Fibroblast of skin of left biceps (primary cell): ENCODE measurements around the gene MAP4.
"Not testable (repeated sequence)": the region's sequence is repeated elsewhere in the genome, so short reads cannot be mapped to it uniquely, and the experiment has no call there.

Experiments
- DNase-seq, 2 experiments: peaks; one replicate each; pipeline ENCODE4 v3.0.0-alpha.2; 2013; ENCODE audit warnings: low read depth in 2 of 2

MAP4 gene

DNA sequence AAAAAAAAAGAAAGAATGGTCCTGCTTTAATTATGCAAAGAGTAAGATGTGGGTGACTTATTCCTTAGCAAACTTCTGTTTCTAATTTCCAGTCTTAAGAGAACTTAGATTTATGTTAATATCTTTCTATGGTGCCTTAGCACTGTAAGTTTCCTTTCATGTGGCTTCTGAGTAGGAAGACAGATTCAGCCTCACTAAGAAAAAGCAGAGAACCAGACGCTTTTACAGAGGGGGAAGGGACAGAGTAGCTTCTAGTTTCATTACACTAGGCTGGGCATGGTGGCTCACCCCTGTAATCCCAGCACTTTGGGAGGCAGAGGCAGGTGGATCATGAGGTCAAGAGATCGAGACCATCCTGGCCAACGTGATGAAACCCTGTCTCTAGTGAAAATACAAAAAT is 118.3 kb downstream of the MAP4 start:
- DNase-seq, result no peak

GRCh38 chr3:47896736-47897135 is 119.5 kb downstream of the MAP4 start:
- no peak for DNase-seq

GRCh38 chr3:47895241-47895640 is 121.0 kb downstream of the MAP4 start:
- no peak for DNase-seq

DNA sequence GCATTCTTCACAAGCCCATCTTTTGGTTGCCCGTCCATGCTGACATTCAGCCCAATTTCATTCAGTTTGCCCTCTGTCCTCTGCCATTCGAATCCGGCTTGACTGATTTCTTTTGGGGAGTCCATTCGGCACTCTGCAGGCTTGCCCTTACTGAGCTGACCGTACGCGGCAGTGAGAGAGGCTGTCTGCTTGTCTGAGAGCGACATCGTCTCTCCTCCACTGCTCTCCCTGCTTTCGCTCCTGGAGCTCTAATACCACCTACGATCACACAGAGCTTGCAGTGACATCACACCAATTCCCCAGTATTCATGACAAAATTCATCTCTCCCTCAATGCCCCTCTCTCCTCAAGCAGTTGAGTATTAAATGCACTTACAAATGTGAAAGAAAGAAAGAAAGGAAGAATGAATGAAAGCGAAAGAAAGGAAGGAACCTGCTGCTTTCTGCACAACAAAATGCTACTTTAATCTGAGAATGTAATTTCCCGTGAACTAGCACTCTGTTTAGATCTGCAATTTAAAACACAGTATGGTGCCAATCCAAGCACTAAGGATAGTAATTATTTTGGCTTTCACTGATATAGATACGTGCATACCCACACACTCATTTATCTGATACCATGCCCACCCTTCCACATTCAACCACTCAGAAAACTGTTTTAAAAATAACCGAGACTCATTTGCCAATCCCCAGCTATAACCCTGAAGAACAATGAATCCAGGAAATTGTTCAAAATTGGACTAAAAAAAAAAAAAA is 123.8 kb downstream of the MAP4 start:
- no peak for DNase-seq

DNA sequence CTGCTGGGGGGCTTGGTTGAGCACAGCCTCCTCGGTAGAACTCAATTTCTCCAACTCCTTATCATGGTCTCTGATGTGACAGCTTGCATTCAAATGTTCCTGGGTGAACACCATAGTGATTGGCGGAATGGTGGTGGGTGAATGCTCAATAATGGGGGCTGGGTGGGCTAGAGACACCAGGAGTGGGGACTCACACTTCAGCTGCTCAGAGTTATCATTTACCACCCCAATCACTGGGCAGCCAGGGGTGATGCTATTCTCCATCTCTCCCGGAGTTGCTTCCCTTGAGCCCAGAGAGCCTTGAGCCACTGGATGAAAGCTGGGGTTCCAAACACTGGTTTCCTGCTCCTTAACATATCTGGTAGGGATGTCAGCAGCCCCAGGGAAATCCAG is 124.6 kb downstream of the MAP4 start:
- no peak for DNase-seq

- DNase-seq, result no peak
Measured at GRCh38 chr3:47890828-47891612, 125.2 kb downstream of the MAP4 start.

DNA sequence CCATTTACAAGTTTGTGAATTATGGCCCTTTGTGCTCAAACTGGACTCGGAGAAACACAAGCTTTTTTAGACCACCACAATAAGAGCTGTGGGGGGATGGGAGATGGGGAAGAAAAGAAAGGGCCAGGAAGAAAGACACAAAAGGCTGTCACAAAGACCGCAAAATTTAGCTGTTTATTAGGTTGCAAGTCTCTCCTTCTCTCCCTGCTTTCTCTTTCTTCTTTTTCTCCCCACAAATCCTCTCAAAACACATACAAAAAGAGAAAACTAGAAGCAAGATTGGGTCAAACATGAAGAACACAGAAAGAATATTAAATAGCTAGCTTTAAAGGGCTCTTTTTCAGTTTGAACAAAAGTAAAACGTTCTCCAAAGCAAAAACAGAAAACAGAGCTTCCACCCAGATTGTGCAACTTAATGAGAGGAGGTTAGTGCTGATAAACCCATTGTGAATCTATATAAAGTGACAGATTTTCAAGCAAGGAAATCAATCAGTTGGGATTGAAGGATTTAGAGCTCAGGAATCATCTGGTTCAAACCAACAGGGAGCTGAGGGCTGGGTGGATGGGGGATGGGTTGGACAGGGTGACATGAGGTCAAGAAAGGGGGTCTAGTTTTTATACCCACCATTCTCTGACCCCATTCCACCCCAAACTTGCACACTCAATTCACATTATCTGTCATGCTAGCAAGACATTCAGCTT is 125.9 kb downstream of the MAP4 start:
- DNase-seq, result no peak

- DNase-seq, result no peak
Measured at GRCh38 chr3:47888986-47889757, 127.0 kb downstream of the MAP4 start.

DNA sequence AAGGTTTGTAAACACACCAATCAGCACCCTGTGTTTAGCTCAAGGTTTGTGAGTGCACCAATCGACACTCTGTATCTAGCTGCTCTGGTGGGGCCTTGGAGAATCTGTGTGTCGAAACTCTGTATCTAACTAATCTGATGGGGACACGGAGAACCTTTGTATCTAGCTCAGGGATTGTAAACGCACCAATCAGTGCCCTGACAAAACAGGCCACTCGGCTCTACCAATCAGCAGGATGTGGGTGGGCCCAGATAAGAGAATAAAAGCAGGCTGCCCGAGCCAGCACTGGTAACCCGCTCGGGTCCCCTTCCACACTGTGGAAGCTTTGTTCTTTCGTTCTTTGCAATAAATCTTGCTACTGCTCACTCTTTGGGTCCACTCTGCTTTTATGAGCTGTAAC is 128.2 kb downstream of the MAP4 start:
- DNase-seq, result not testable (repeated sequence)

- no peak for DNase-seq
Measured at GRCh38 chr3:47885168-47885567, 131.0 kb downstream of the MAP4 start.

GRCh38 chr3:47884603-47885002 is 131.6 kb downstream of the MAP4 start:
- no peak for DNase-seq

- no peak for DNase-seq
Measured at GRCh38 chr3:47882338-47882737, 133.9 kb downstream of the MAP4 start.

- DNase-seq, result no peak
Measured at GRCh38 chr3:47877719-47878118, 138.5 kb downstream of the MAP4 start.

GRCh38 chr3:47877290-47877689 is 138.9 kb downstream of the MAP4 start:
- DNase-seq, result no peak

DNA sequence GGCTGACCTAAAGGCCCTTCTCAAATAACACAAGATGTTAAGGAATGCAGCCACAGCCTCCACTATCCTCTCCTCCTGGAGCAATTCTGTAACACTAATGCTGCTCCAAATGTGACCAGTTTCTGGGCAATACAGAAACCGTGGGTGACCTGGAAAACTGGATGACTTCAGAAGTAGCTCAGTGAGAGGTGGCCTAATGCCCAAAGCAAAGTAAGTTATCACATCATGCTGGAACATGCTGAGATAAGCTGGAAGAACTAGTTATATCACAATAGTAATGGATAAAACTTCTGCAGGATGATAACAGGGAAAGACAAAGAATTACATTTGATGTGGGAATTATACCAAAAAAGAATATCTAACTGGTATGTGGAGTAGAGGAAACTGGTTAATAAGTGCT is 141.3 kb downstream of the MAP4 start:
- no peak for DNase-seq

DNA sequence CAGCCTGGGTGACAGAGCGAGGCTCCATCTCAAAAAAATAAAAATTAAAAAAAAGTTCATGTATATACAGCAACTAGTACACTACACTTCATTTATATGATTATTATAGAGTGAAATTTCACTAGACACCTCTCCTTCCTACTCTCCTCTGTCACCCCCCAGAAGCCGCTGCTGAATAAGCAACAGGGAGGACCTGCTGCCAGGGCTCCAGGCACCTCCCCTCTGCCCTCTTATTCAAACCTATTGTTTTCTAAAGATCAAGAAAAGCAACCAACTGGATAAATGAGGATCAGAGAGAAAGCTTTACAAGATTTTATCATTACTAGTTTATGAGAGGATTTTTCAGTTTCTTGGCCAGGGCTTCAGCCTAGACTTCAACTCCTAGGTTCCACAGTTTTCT is 141.8 kb downstream of the MAP4 start:
- no peak for DNase-seq

DNA sequence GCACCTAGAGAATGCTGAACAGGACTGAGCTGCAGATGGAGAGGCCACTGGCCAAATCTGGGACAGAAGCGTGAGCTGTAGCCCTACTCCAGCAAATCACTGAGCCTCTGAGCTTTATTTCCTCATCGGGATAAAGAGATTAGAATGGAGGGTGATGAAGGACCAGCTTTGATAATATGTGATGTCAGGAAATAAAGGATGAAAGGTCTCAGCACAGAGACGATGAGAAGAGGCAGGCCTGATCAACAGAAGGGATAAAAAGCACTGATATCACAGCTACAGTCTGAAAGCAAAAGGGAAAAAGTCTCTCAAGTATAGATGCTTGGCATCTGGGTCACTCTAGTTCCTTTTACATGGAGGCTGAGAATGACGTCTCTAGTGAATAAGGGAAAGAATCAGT is 143.3 kb downstream of the MAP4 start:
- DNase-seq, result no peak

GRCh38 chr3:47871389-47871788 is 144.8 kb downstream of the MAP4 start:
- DNase-seq, result no peak

DNA sequence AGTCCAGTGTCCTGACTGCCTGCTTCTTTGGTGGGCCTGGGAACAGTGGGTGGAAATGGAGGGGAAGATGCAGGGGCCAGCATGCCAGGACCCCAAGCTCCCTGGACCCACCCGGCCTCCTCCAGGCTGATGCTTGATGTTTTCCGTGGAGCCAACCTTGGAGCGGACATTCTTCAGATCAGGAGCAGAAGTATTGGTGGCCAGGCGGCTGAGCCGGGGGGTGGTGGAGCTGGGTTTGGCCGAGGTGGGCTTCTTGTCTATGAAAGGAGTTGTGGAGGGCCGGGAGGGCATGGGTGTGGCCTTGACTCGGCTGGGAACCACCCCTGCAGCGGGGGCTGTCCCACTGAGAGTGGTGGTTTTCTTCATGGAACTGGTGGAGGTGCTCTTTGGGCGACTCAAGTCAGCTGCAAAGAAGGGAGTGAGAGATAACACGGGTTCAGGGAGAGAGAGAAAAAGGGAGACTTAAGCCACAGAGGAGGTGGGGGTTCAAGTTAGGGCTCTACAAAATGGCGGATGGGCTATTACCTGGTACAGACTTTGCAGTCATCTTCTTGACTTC is 145.4 kb downstream of the MAP4 start:
- no peak for DNase-seq

DNA sequence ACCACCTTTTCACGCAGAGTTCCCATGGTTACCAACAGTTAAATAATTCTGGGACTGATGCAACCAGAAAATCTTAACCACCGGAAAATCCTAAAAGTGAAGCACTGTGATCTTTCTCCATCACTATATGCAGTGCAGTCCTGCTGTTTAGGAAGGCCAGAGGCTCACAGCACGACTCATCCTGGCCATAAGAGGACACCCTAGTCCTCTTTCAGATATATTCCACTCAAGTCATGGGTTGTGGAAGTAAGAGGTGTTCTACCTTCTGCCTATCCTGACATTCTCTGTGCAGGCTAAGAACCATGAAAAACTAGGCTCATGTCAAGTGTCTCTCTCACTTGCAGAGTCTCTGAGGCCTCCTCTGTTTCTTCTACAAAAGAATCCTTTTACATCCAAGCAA is 146.1 kb downstream of the MAP4 start:
- DNase-seq, result no peak

GRCh38 chr3:47868306-47868705 is 147.9 kb downstream of the MAP4 start:
- no peak for DNase-seq
